B cell (primary cell): ENCODE measurements around the gene ZMYM2.

ENCODE experiments used
- CTCF ChIP-seq: fragments of 200-600 bp; IDR thresholded peaks from one replicate; pipeline ENCODE4 v1.8.0; 2022; ENCODE audit warnings: antibody characterized with exemption, mild to moderate bottlenecking
- EZH2 ChIP-seq: IDR thresholded peaks from 2 replicates; pipeline ENCODE4 v1.6.1; 2012; ENCODE audit warnings: borderline replicate concordance, low read depth, mild to moderate bottlenecking, moderate library complexity, low read length; ENCODE audit not compliant: insufficient read depth, poor library complexity, severe bottlenecking

GRCh38 chr13:20051366-20051765 lies 92.8 kb downstream of the ZMYM2 start:
- TF ChIP-seq EZH2 (no peak), CTCF (no peak)
